IMR-90 (cell line): ENCODE measurements around the gene RAB31. TPM values are rescaled to one million over a fixed set of nuclear protein-coding genes. Genes with fewer than 3 reads are reported as not detected.
"Not testable (repeated sequence)": the region's sequence is repeated elsewhere in the genome, so short reads cannot be mapped to it uniquely, and the experiment has no call there.

Experiments
- ATAC-seq: fragments of 200-7000 bp; cut with Tn5 transposase; 2 replicates; pipeline ENCODE4 v1.9.1; 2020; ENCODE audit warnings: low read depth, mild to moderate bottlenecking, moderate library complexity
- BruUV-seq: library from RNA; stranded (reverse); fragments of 400-500 nt; replicated peaks from 2 replicates; lab custom pipeline; 2021; lab: Mats Ljungman, UMichigan
- CTCF ChIA-PET: fragments of 300-600 bp; formaldehyde crosslinking; extraction: SDS; loops from one replicate; lab custom pipeline; 2021; ENCODE audit warnings: antibody characterized with exemption; lab: Yijun Ruan, JAX
- POLR2A ChIA-PET: fragments of 300-600 bp; sonication (Branson Sonifier 250); formaldehyde crosslinking; loops from one replicate; lab custom pipeline; 2022; ENCODE audit warnings: antibody characterized with exemption; ENCODE audit not compliant: unreplicated experiment; lab: Charles Lee
- DNase-seq: peaks from one replicate; pipeline ENCODE4 v3.0.0; 2013
- H2AFZ ChIP-seq: replicated peaks from 2 replicates; pipeline ENCODE3; 2013; ENCODE audit warnings: low read length, mild to moderate bottlenecking; ENCODE audit not compliant: poor library complexity
- H2AK5ac ChIP-seq: 2 replicates; pipeline ENCODE4 v1.6.1; 2013; ENCODE audit warnings: low read depth, low read length, inconsistent platforms
- H2AK9ac ChIP-seq: replicated peaks from 2 replicates; pipeline ENCODE3; 2013; ENCODE audit warnings: mild to moderate bottlenecking, low read depth, low read length, moderate library complexity; ENCODE audit not compliant: poor library complexity
- H2BK120ac ChIP-seq: 2 replicates; pipeline ENCODE4 v1.6.1; 2013; ENCODE audit warnings: low read depth, low read length, inconsistent platforms
- H2BK15ac ChIP-seq: 3 replicates; pipeline ENCODE4 v1.6.1; 2013; ENCODE audit warnings: low read depth, low read length, inconsistent platforms
- H2BK20ac ChIP-seq: 2 replicates; pipeline ENCODE4 v1.6.1; 2013; ENCODE audit warnings: low read depth, mild to moderate bottlenecking, inconsistent platforms, low read length, moderate library complexity
- H2BK5ac ChIP-seq: 2 replicates; pipeline ENCODE4 v1.6.1; 2013; ENCODE audit warnings: mild to moderate bottlenecking, low read depth, low read length, inconsistent platforms; ENCODE audit not compliant: poor library complexity, severe bottlenecking
- H3K14ac ChIP-seq: replicated peaks from 2 replicates; pipeline ENCODE4 v1.6.1; 2013; ENCODE audit warnings: low read depth, low read length, inconsistent platforms
- H3K18ac ChIP-seq: 2 replicates; pipeline ENCODE4 v1.6.1; 2013; ENCODE audit warnings: low read depth, low read length, control low read depth
- H3K23ac ChIP-seq: 2 replicates; pipeline ENCODE4 v1.6.1; 2013; ENCODE audit warnings: low read depth, low read length, inconsistent platforms
- H3K27ac ChIP-seq: 2 replicates; pipeline ENCODE4 v1.5.1; 2013; ENCODE audit warnings: mild to moderate bottlenecking, control low read depth, low read length; ENCODE audit not compliant: insufficient read depth
- H3K27me3 ChIP-seq: 2 replicates; pipeline ENCODE4 v1.6.1; 2013; ENCODE audit warnings: low read length; ENCODE audit not compliant: control insufficient read depth, insufficient read depth
- H3K36me3 ChIP-seq: 2 replicates; pipeline ENCODE4 v1.6.1; 2013; ENCODE audit warnings: low read length, mixed read lengths; ENCODE audit not compliant: control insufficient read depth, insufficient read depth
- H3K4ac ChIP-seq: 2 replicates; pipeline ENCODE4 v1.6.1; 2013; ENCODE audit warnings: low read depth, low read length, inconsistent platforms
- H3K4me1 ChIP-seq: 2 replicates; pipeline ENCODE4 v1.6.1; 2013; ENCODE audit warnings: low read length, mixed read lengths; ENCODE audit not compliant: control insufficient read depth, insufficient read depth
- H3K4me2 ChIP-seq: 2 replicates; pipeline ENCODE4 v1.6.1; 2013; ENCODE audit warnings: low read depth, mild to moderate bottlenecking, control low read depth, low read length, moderate library complexity
- H3K4me3 ChIP-seq: 2 replicates; pipeline ENCODE4 v1.5.1; 2013; ENCODE audit warnings: low read depth, mild to moderate bottlenecking, control low read depth, low read length, moderate library complexity; ENCODE audit not compliant: insufficient read depth
- H3K56ac ChIP-seq: 2 replicates; pipeline ENCODE4 v1.6.1; 2013; ENCODE audit warnings: low read length, inconsistent platforms; ENCODE audit not compliant: insufficient read depth; ENCODE audit errors: extremely low read depth
- H3K79me1 ChIP-seq, 2 experiments: 2 replicates each; pipeline ENCODE4 v1.6.1; 2013; ENCODE audit warnings: low read length in 2 of 2, inconsistent platforms in 1 of 2, low read depth in 1 of 2
- H3K9ac ChIP-seq: 2 replicates; pipeline ENCODE4 v1.6.1; 2013; ENCODE audit warnings: low read depth, low read length, control low read depth
- H3K9me1 ChIP-seq: 2 replicates; pipeline ENCODE4 v1.6.1; 2013; ENCODE audit warnings: low read length, inconsistent platforms; ENCODE audit not compliant: insufficient read depth
- H3K9me3 ChIP-seq: 2 replicates; pipeline ENCODE4 v1.6.1; 2013; ENCODE audit warnings: low read length; ENCODE audit not compliant: control insufficient read depth, insufficient read depth
- H4K20me1 ChIP-seq: 2 replicates; pipeline ENCODE4 v1.6.1; 2013; ENCODE audit warnings: low read length, inconsistent platforms; ENCODE audit not compliant: insufficient read depth
- H4K5ac ChIP-seq: 2 replicates; pipeline ENCODE4 v1.6.1; 2013; ENCODE audit warnings: mild to moderate bottlenecking, low read depth, low read length, control low read depth
- H4K8ac ChIP-seq, 2 experiments: 2 replicates each; pipeline ENCODE4 v1.6.1; 2013; ENCODE audit warnings: low read depth in 2 of 2, low read length in 2 of 2, control low read depth in 1 of 2, inconsistent platforms in 1 of 2
- H4K91ac ChIP-seq: 2 replicates; pipeline ENCODE4 v1.6.1; 2013; ENCODE audit warnings: low read depth, low read length, inconsistent platforms; ENCODE audit not compliant: insufficient read depth
- CHD1 ChIP-seq: IDR thresholded peaks from 2 replicates; pipeline ENCODE4 v1.6.1; 2012; ENCODE audit warnings: low read depth, low read length, improper control_type of control experiment
- FOS ChIP-seq: fragments of 150-350 bp; IDR thresholded peaks from 2 replicates; pipeline ENCODE4 v1.6.1; 2016; ENCODE audit warnings: low read depth, low read length
- MXI1 ChIP-seq: IDR thresholded peaks from 2 replicates; pipeline ENCODE4 v1.6.1; 2012; ENCODE audit warnings: low read depth, mild to moderate bottlenecking, low read length, moderate library complexity, borderline replicate concordance
- RAD21 ChIP-seq: IDR thresholded peaks from 2 replicates; pipeline ENCODE4 v1.6.1; 2012; ENCODE audit warnings: low read length, improper control_type of control experiment
- WGBS, 2 experiments: methylation state at CpG; one replicate each; pipeline versions ENCODE4 v1.1.5 to v1.1.7; 2013; ENCODE audit warnings: missing lambda C conversion rate in 2 of 2; ENCODE audit not compliant: insufficient read length in 1 of 2; ENCODE audit errors: extremely low coverage in 2 of 2; 5-methylcytosine and 5-hydroxymethylcytosine counted together
- dilution Hi-C: fragments of 300-500 bp; cut with HindIII; formaldehyde crosslinking; loops from one replicate; pipeline ENCODE4 v1.14.3; 2018; ENCODE audit warnings: low sequenced_read_pairs; ENCODE audit not compliant: unreplicated experiment
- in situ Hi-C: fragments of 300-500 bp; cut with MboI; formaldehyde crosslinking; loops from 3 replicates; pipeline ENCODE4 v1.14.3; 2019; ENCODE audit warnings: low sequenced_read_pairs, inconsistent platforms, mixed read lengths
- intact Hi-C: fragments of 100-400 bp; cut with micrococcal nuclease; formaldehyde crosslinking; loops from 2 replicates; pipeline ENCODE4 v1.10.0; 2022
- polyA plus RNA-seq, 3 experiments: library from polyadenylated mRNA; depleted of rRNA; stranded (reverse); fragments of >200 nt; gene quantifications; 2 replicates each; pipeline ENCODE4 v1.2.3, GENCODE V29; 2012; ENCODE audit warnings: low replicate concordance in 1 of 3
- total RNA-seq: library from RNA; depleted of rRNA; stranded (reverse); fragments of >200 nt; gene quantifications from 2 replicates; pipeline ENCODE4 v1.2.3, GENCODE V29; 2012
- TF ChIP-seq, protein P1 (sequence below): fragments of 150-350 bp; IDR thresholded peaks from 2 replicates; pipeline ENCODE4 v1.6.1; 2016; ENCODE audit warnings: low read depth, mild to moderate bottlenecking, low read length, moderate library complexity, borderline replicate concordance

Gene RAB31
- total and polyA plus RNA-seq, 2 of the 4 experiments (the other 2 are of a cell fraction), result 13.8 to 26.9 TPM

DNA sequence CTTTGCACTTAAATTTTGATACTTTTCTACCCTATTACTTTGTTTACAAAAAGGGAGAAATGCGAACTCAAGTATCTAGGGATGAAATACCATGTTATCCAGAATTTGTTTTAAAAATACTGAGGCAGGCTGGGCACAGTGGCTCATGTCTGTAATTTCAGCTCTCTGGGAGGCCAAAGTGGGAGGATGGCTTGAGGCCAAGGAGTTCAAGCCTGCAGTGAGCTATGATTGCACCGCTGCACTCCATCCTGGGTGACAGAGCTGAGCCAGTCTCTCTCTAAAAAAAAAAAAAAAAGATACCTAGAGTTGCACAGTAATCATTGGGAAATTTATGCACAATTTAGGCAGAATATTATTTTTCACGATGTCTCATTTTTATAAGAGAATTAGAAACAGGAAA lies 193.3 kb downstream of the RAB31 start:
- no peak overlapping the region for H2BK15ac ChIP-seq
- H3K18ac ChIP-seq, result no peak overlapping the region
- no peaks in the 10 kb centered on the region for H3K36me3 ChIP-seq
- no peaks in the 10 kb centered on the region for H4K20me1 ChIP-seq
- H3K56ac ChIP-seq, result no peak overlapping the region
- intact Hi-C loops (no loop called here), in situ Hi-C loops (no loop called here), dilution Hi-C loops (no loop called here)
- no peak overlapping the region for H3K23ac ChIP-seq
- no peaks in the 10 kb centered on the region for H3K27me3 ChIP-seq
- H2AFZ ChIP-seq, result no peak overlapping the region
- H3K27ac ChIP-seq, result no peak overlapping the region
- DNase-seq (no peak), ATAC-seq (no peak)
- H3K4me2 ChIP-seq, result no peak overlapping the region
- no CpG with 5 or more reads among the region's 3 CpGs for WGBS, 2 experiments
- CTCF ChIA-PET, result no interaction called here
- no peaks in the 10 kb centered on the region for H3K4me1 ChIP-seq
- H2BK120ac ChIP-seq, result no peak overlapping the region
- H3K9me3 ChIP-seq, result no peaks in the 10 kb centered on the region
- H4K91ac ChIP-seq, result no peak overlapping the region
- no TSS peak for BruUV-seq
- no peak overlapping the region for H3K4ac ChIP-seq
- H3K14ac ChIP-seq, result no peak overlapping the region
- no peaks in the 10 kb centered on the region for H3K79me1 ChIP-seq
- TF ChIP-seq, protein P1, sequence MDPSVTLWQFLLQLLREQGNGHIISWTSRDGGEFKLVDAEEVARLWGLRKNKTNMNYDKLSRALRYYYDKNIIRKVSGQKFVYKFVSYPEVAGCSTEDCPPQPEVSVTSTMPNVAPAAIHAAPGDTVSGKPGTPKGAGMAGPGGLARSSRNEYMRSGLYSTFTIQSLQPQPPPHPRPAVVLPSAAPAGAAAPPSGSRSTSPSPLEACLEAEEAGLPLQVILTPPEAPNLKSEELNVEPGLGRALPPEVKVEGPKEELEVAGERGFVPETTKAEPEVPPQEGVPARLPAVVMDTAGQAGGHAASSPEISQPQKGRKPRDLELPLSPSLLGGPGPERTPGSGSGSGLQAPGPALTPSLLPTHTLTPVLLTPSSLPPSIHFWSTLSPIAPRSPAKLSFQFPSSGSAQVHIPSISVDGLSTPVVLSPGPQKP, result no peak
- TF ChIP-seq FOS, result no peak
- no peak for TF ChIP-seq RAD21
- no peak for TF ChIP-seq MXI1
- no peak for TF ChIP-seq CHD1
- no peak overlapping the region for H4K8ac ChIP-seq
- H2AK5ac ChIP-seq, result no peak overlapping the region
- POLR2A ChIA-PET, result no interaction called here
- no peak overlapping the region for H4K5ac ChIP-seq
- H3K9ac ChIP-seq, result no peak overlapping the region
- no peak overlapping the region for H2BK5ac ChIP-seq
- H2BK20ac ChIP-seq, result no peak overlapping the region
- H2AK9ac ChIP-seq, result no peak overlapping the region
- H3K9me1 ChIP-seq, result no peaks in the 10 kb centered on the region; the same call in 1 of the 2 replicates
- H3K4me3 ChIP-seq, result no peak overlapping the region

DNA sequence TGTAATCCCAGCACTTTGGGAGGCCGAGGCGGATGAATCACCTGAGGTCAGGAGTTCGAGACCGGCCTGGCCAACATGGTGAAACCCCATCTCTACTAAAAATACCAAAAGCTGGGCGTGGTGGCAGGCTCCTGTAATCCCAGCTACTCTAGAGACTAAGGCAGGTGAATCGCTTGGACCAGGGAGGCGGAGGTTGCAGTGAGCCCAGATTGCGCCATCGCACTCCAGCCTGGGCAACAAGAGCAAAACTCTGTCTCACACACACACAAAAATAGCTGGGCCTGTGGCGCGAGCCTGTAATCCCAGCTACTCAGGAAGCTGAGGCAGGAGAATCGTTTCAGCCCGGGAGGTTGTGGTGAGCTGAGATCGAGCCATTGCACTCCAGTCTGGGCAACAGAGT lies 194.2 kb downstream of the RAB31 start:
- H3K9ac ChIP-seq, H2AK9ac ChIP-seq, H3K9me3 ChIP-seq, H3K4ac ChIP-seq, BruUV-seq, H3K27me3 ChIP-seq, in situ Hi-C loops, H3K18ac ChIP-seq, H3K23ac ChIP-seq, H3K56ac ChIP-seq, H3K4me3 ChIP-seq, H2BK120ac ChIP-seq, CTCF ChIA-PET, H3K27ac ChIP-seq, H3K9me1 ChIP-seq, H2BK5ac ChIP-seq, H3K4me1 ChIP-seq, H3K4me2 ChIP-seq, H4K20me1 ChIP-seq, H3K14ac ChIP-seq, H3K36me3 ChIP-seq, DNase-seq, H2BK20ac ChIP-seq, H2BK15ac ChIP-seq, H4K91ac ChIP-seq, ATAC-seq, intact Hi-C loops, H4K8ac ChIP-seq, H2AK5ac ChIP-seq, H3K79me1 ChIP-seq, H4K5ac ChIP-seq, dilution Hi-C loops, H2AFZ ChIP-seq: not testable (repeated sequence)
- POLR2A ChIA-PET, result interaction anchor here (0.7 kb wide), 1 partner anchor 11 kb away, joined by 3 read pairs; no protein-coding TSS in a partner anchor
- no CpG with 5 or more reads among the region's 14 CpGs for whole genome bisulfite sequencing, 2 experiments
